GM10847 (cell line): ENCODE results near the gene FIG4.

Experiments used
- POLR2A ChIP-seq: IDR thresholded peaks from 2 replicates; pipeline ENCODE4 v1.6.1; 2011; ENCODE audit not compliant: insufficient read length; ENCODE audit errors: extremely low read depth

The FIG4 gene

GRCh38 chr6:109693111-109693510, 2.0 kb downstream of the FIG4 start:
- no peak for TF ChIP-seq POLR2A

- no peak for TF ChIP-seq POLR2A
These were observed 4.4 kb downstream of the FIG4 start for GRCh38 chr6:109695468-109695867.

GRCh38 chr6:109696355-109696754, 5.3 kb downstream of the FIG4 start:
- TF ChIP-seq POLR2A: no peak

GRCh38 chr6:109701221-109701620, 10.1 kb downstream of the FIG4 start:
- no peak for TF ChIP-seq POLR2A

GRCh38 chr6:109701774-109702173, 10.7 kb downstream of the FIG4 start:
- no peak for TF ChIP-seq POLR2A

- no peak for TF ChIP-seq POLR2A
These were observed 11.7 kb downstream of the FIG4 start for GRCh38 chr6:109702791-109703190.

- TF ChIP-seq POLR2A: no peak
These were observed 14.2 kb downstream of the FIG4 start for GRCh38 chr6:109705258-109705657.

- no peak for TF ChIP-seq POLR2A
These were observed 15.4 kb downstream of the FIG4 start for GRCh38 chr6:109706513-109706912.

GRCh38 chr6:109713097-109713496, 22.0 kb downstream of the FIG4 start:
- TF ChIP-seq POLR2A: no peak

GRCh38 chr6:109714166-109714565, 23.1 kb downstream of the FIG4 start:
- no peak for TF ChIP-seq POLR2A

GRCh38 chr6:109714611-109715010, 23.5 kb downstream of the FIG4 start:
- TF ChIP-seq POLR2A: no peak

GRCh38 chr6:109715616-109716015, 24.5 kb downstream of the FIG4 start:
- TF ChIP-seq POLR2A: no peak

- TF ChIP-seq POLR2A: no peak
These were observed 26.9 kb downstream of the FIG4 start for GRCh38 chr6:109717971-109718370.

- TF ChIP-seq POLR2A: no peak
These were observed 27.9 kb downstream of the FIG4 start for GRCh38 chr6:109718991-109719390.

GRCh38 chr6:109720311-109720710, 29.2 kb downstream of the FIG4 start:
- no peak for TF ChIP-seq POLR2A

- TF ChIP-seq POLR2A: no peak
These were observed 30.9 kb downstream of the FIG4 start for GRCh38 chr6:109722011-109722410.

- TF ChIP-seq POLR2A: no peak
These were observed 31.6 kb downstream of the FIG4 start for GRCh38 chr6:109722564-109723254.

GRCh38 chr6:109736273-109737025, 45.4 kb downstream of the FIG4 start:
- TF ChIP-seq POLR2A: no peak
